Measurements from ENCODE around the gene ZNF22.
A peak's percentile ranks its signal among the peaks of the same experiment; 100 is the strongest.

ZNF22 gene

GRCh38 chr10:44965104-44965503, 35.6 kb upstream of the ZNF22 start:
- no peak for DNase-seq (ENCODE audit: low read depth in 2 of 2)

- DNase-seq (ENCODE audit: low read depth in 2 of 2), result no peak
These were observed 35.0 kb upstream of the ZNF22 start for GRCh38 chr10:44965651-44966097.

- DNase-seq (ENCODE audit: low read depth in 2 of 2), result no peak
These were observed 34.5 kb upstream of the ZNF22 start for GRCh38 chr10:44966129-44966815.

- DNase-seq (ENCODE audit: low read depth in 2 of 2), result no peak
These were observed 33.8 kb upstream of the ZNF22 start for GRCh38 chr10:44966816-44967509.

- DNase-seq (ENCODE audit: low read depth in 2 of 2), result no peak
These were observed 33.1 kb upstream of the ZNF22 start for GRCh38 chr10:44967616-44968015.

GRCh38 chr10:44968091-44968490, 32.6 kb upstream of the ZNF22 start:
- DNase-seq (ENCODE audit: low read depth in 2 of 2), result no peak

GRCh38 chr10:44968500-44969400, 32.0 kb upstream of the ZNF22 start:
- no peak for DNase-seq (ENCODE audit: low read depth in 2 of 2)

- no peak for DNase-seq (ENCODE audit: low read depth in 2 of 2)
These were observed 30.9 kb upstream of the ZNF22 start for GRCh38 chr10:44969854-44970253.

GRCh38 chr10:44970812-44971395, 29.8 kb upstream of the ZNF22 start:
- DNase-seq (ENCODE audit: low read depth in 2 of 2), result no peak

- no peak for DNase-seq (ENCODE audit: low read depth in 2 of 2)
These were observed 29.3 kb upstream of the ZNF22 start for GRCh38 chr10:44971434-44971833.

GRCh38 chr10:44971935-44972757, 28.6 kb upstream of the ZNF22 start:
- no peak for DNase-seq (ENCODE audit: low read depth in 2 of 2)

GRCh38 chr10:44972874-44973306, 27.8 kb upstream of the ZNF22 start:
- DNase-seq (ENCODE audit: low read depth in 2 of 2), result no peak

- no peak for DNase-seq (ENCODE audit: low read depth in 2 of 2)
These were observed 27.2 kb upstream of the ZNF22 start for GRCh38 chr10:44973323-44974081.

- no peak for DNase-seq (ENCODE audit: low read depth in 2 of 2)
These were observed 26.6 kb upstream of the ZNF22 start for GRCh38 chr10:44974082-44974627.

GRCh38 chr10:44974628-44975430, 25.9 kb upstream of the ZNF22 start:
- peak in 1 of 2 experiments; percentile 18 for DNase-seq (ENCODE audit: low read depth in 2 of 2)

- DNase-seq (ENCODE audit: low read depth in 2 of 2), result peak; percentile 25 to 39
These were observed 25.0 kb upstream of the ZNF22 start for GRCh38 chr10:44975431-44976331.

GRCh38 chr10:44976352-44977198, 24.1 kb upstream of the ZNF22 start:
- no peak for DNase-seq (ENCODE audit: low read depth in 2 of 2)

Measured in fibroblast of skin of left quadriceps (primary cell).